Measurements from ENCODE around the gene THBS2. TPM values are rescaled to one million over a fixed set of nuclear protein-coding genes. Genes with fewer than 3 reads are reported as not detected.
A peak's percentile ranks its signal among the peaks of the same experiment; 100 is the strongest.

THBS2 gene
- total and polyA plus RNA-seq, 2 of the 4 experiments (the other 2 are of a cell fraction) = 97.3 to 113 TPM

- Histone ChIP-seq H4K20me1 (ENCODE audit: insufficient read depth, low read length) (no peaks in the 10 kb centered on the region), H2AK5ac (ENCODE audit: low read depth, low read length) (peak overlapping the region; percentile 90), H2BK120ac (ENCODE audit: low read depth, low read length) (peak overlapping the region; percentile 75), H2AK9ac (replicated peaks; ENCODE audit: low read depth, low read length, poor library complexity) (peak overlapping the region; percentile 71), H3K18ac (ENCODE audit: low read depth, low read length) (peak overlapping the region; percentile 67), H3K79me1 (ENCODE audit: low read depth in 1 of 2, low read length in 2 of 2) (no peaks in the 10 kb centered on the region), H3K4me3 (ENCODE audit: insufficient read depth, low read depth, low read length) (no peak overlapping the region), H3K27me3 (ENCODE audit: control insufficient read depth, insufficient read depth, low read length) (no peaks in the 10 kb centered on the region), H3K4me1 (ENCODE audit: control insufficient read depth, insufficient read depth, low read length) (peaks cover 21% of the 10 kb centered on the region), H3K14ac (replicated peaks; ENCODE audit: low read depth, low read length) (peak overlapping the region; percentile 44; the same call in 1 of the 2 replicates), H3K56ac (ENCODE audit: extremely low read depth, insufficient read depth, low read length) (no peak overlapping the region), H3K23ac (ENCODE audit: low read depth, low read length) (no peak overlapping the region), H2BK20ac (ENCODE audit: low read depth, low read length) (peak overlapping the region; percentile 76; the same call in 1 of the 2 replicates), H3K9me3 (ENCODE audit: control insufficient read depth, insufficient read depth, low read length) (peaks cover 2% of the 10 kb centered on the region; the same call in 1 of the 2 replicates), H3K4me2 (ENCODE audit: low read depth, low read length) (no peak overlapping the region), H3K36me3 (ENCODE audit: control insufficient read depth, insufficient read depth, low read length) (no peaks in the 10 kb centered on the region), H3K4ac (ENCODE audit: low read depth, low read length) (peak overlapping the region; percentile 73), H2AFZ (replicated peaks; ENCODE audit: low read length, poor library complexity) (peak overlapping the region; percentile 63), H4K91ac (ENCODE audit: insufficient read depth, low read depth, low read length) (peak overlapping the region; percentile 68), H3K9me1 (ENCODE audit: insufficient read depth, low read length) (peaks cover 10% of the 10 kb centered on the region; the same call in 1 of the 2 replicates), H3K27ac (ENCODE audit: insufficient read depth, low read length) (0 out of 2 replicates have a peak overlapping the region, but pooled peaks have one; percentile 0), H3K9ac (ENCODE audit: low read depth, low read length) (no peak overlapping the region), H4K8ac (ENCODE audit: low read depth in 2 of 2, low read length in 2 of 2) (peak overlapping the region in 1 of 2 experiments; percentile 22; a peak in 1 of 4 replicates), H2BK5ac (ENCODE audit: low read depth, low read length, poor library complexity, severe bottlenecking) (peak overlapping the region; percentile 72), H4K5ac (ENCODE audit: low read depth, low read length) (peak overlapping the region; percentile 81), H2BK15ac (ENCODE audit: low read depth, low read length) (no peak overlapping the region; the same call in 1 of the 3 replicates)
- dilution Hi-C loops (cut with HindIII; ENCODE audit: low sequenced_read_pairs, unreplicated experiment) (no loop called here), in situ Hi-C loops (cut with MboI; ENCODE audit: low sequenced_read_pairs) (no loop called here), intact Hi-C loops (cut with micrococcal nuclease) (loop anchor here (10.0 kb wide), 1 partner anchor 714 kb away; no protein-coding TSS in a partner anchor)
- WGBS, 2 experiments (ENCODE audit: extremely low coverage in 2 of 2, insufficient read length in 1 of 2) = no CpG with 5 or more reads among the region's 6 CpGs
- peak; percentile 38 for ATAC-seq (ENCODE audit: low read depth)
- ChIA-PET CTCF (interaction anchor here (0.6 to 0.9 kb wide), 3 partner anchors 11 to 527 kb away, joined by 3 to 10 read pairs (median 5); no protein-coding TSS in a partner anchor), POLR2A (ENCODE audit: unreplicated experiment) (no interaction called here)
- BruUV-seq (replicated peaks) = no TSS peak
- TF ChIP-seq FOS (IDR thresholded peaks at IDR 0.05; ENCODE audit: low read depth, low read length) (peak; percentile 88), CEBPB (IDR thresholded peaks at IDR 0.05; ENCODE audit: low read depth, low read length) (no peak), POLR2A (IDR thresholded peaks at IDR 0.05; ENCODE audit: low read depth, low read length) (no peak), SMC3 (IDR thresholded peaks at IDR 0.05; ENCODE audit: low read depth, low read length) (no peak), MAZ (IDR thresholded peaks at IDR 0.05; ENCODE audit: borderline replicate concordance, low read depth, low read length) (no peak), ELK1 (IDR thresholded peaks at IDR 0.05; ENCODE audit: borderline replicate concordance, low read depth, low read length) (no peak), RFX5 (IDR thresholded peaks at IDR 0.05; ENCODE audit: low read depth, low read length) (no peak), RAD21 (IDR thresholded peaks at IDR 0.05; ENCODE audit: low read length) (no peak), NFE2L2 (IDR thresholded peaks at IDR 0.05; ENCODE audit: low read depth, low read length) (peak; percentile 49), CTCF (conservative IDR thresholded peaks at IDR 0.05; ENCODE audit: low read depth, low read length) (no peak), BHLHE40 (IDR thresholded peaks at IDR 0.05; ENCODE audit: low read depth, low read length) (peak; percentile 38; the same call in 1 of the 2 replicates), RCOR1 (IDR thresholded peaks at IDR 0.05; ENCODE audit: insufficient replicate concordance, low read length) (peak; percentile 84), MXI1 (IDR thresholded peaks at IDR 0.05; ENCODE audit: borderline replicate concordance, low read depth, low read length) (0 out of 2 replicates have a peak, but pooled peaks have one; percentile 13), CHD1 (IDR thresholded peaks at IDR 0.05; ENCODE audit: low read depth, low read length) (no peak), USF2 (IDR thresholded peaks at IDR 0.05; ENCODE audit: low read depth, low read length) (no peak), MAFK (IDR thresholded peaks at IDR 0.05; ENCODE audit: low read depth, low read length) (no peak)
- peak; percentile 100 for DNase-seq
Observed at GRCh38 chr6:169188475-169188874, 65.2 kb downstream of the THBS2 start.
